ENCODE results near the gene DGKB.

DGKB gene

DNA sequence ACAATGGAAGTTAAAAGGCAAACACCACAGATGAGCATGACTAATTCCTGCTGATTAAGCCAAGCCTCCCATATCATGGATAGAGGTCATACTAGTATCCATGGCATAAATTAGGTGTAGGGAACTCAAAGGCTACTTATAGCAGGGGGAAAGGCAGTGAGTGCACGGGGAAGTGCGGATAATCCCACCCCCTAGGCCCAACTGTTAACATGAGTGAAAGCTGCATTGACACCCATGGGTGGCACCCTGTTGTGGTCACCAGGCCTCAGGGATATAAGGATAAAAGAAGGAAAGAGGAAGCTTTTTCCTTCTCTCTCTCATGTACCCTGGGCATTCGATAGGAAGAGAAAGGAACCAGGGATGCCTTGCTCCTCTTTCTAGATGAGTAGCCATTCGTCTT, 161.9 kb downstream of the DGKB start:
- Mint-ChIP-seq H3K9me3 (peaks cover 26% of the 10 kb centered on the region), H3K4me1 (ENCODE audit: low read depth) (no peaks in the 10 kb centered on the region), H3K36me3 (ENCODE audit: low read depth) (no peaks in the 10 kb centered on the region), H3K27me3 (ENCODE audit: low read depth) (no peaks in the 10 kb centered on the region), H3K27ac (no peak overlapping the region), H3K4me3 (no peak overlapping the region)

DNA sequence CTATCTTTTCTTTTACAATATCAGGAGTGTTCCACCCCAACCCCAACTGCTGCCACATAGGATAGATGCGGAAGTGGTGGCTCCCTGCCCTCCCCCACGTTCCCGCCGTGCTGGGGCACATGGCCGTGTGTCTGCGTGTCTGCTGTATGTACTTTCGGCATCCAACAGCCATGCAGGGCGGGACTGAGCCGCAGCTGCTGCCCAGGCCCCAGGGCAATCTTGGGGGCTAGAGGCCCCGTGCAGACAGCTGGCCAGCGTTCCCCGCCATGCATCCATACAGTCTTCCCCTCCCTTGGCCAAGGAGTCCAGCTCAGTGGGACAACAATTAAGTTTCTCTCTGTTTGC, 162.7 kb downstream of the DGKB start:
- Mint-ChIP-seq H3K9me3 (peaks cover 26% of the 10 kb centered on the region), H3K27ac (no peak overlapping the region), H3K36me3 (ENCODE audit: low read depth) (no peaks in the 10 kb centered on the region), H3K4me1 (ENCODE audit: low read depth) (no peaks in the 10 kb centered on the region), H3K27me3 (ENCODE audit: low read depth) (no peaks in the 10 kb centered on the region), H3K4me3 (no peak overlapping the region)

DNA sequence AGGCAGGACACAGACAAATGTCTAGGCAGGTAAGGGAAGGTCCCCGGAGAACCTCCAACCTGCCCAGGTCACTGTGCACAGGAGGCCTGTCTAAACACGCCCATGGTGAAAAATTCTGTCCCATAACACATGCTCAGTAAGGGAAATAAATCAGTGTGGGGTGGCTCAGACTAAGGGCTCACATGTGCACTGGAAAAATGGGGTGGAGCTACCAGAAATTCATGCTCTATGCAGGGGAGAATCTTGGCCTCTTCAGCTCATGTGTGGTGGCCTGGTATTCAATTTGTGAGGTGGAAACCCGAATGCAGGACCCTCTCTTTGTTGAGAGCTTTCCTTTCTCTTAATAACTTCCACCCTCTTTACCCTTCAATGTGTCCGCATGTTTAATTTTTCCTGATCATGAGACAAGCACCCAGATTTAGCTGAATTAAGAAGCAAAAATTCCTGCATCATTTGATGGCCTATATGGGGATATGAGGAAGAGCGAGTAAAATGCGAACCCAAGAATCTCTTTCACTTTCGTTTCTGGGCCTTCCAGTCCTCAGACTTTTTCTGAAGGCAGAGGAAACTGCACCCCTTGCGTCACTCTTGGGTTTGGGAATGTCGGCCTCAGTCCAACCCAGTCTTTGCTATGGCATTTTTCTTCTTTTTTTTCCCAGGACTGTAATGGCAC, 163.2 kb downstream of the DGKB start:
- no peak overlapping the region for H3K27ac Mint-ChIP-seq
- H3K4me1 Mint-ChIP-seq (ENCODE audit: low read depth): no peaks in the 10 kb centered on the region
- H3K27me3 Mint-ChIP-seq (ENCODE audit: low read depth): no peaks in the 10 kb centered on the region
- H3K4me3 Mint-ChIP-seq: no peak overlapping the region
- peaks cover 26% of the 10 kb centered on the region for H3K9me3 Mint-ChIP-seq
- no peaks in the 10 kb centered on the region for H3K36me3 Mint-ChIP-seq (ENCODE audit: low read depth)

DNA sequence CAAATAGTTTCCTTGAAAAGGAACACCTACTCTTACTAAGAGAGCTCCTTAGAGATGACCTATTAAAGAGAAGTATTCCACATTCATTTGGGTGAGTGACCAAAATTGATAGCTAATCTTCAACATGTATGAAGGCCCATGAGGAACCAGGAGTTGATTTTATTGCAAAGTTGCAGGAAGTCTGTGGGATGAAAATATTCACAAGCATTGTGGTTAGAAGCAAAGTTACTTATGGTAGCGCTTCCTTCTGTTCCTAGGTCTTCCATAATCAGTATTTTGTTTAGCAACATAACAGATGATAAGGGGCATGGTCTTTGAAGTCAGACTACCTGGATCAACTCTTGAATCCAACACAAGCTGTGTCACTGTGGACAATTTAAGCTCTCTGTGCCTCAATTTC, 164.5 kb downstream of the DGKB start:
- no peaks in the 10 kb centered on the region for H3K4me1 Mint-ChIP-seq (ENCODE audit: low read depth)
- H3K4me3 Mint-ChIP-seq: no peak overlapping the region
- H3K9me3 Mint-ChIP-seq: peaks cover 17% of the 10 kb centered on the region
- no peaks in the 10 kb centered on the region for H3K27me3 Mint-ChIP-seq (ENCODE audit: low read depth)
- H3K36me3 Mint-ChIP-seq (ENCODE audit: low read depth): no peaks in the 10 kb centered on the region
- H3K27ac Mint-ChIP-seq: no peak overlapping the region

DNA sequence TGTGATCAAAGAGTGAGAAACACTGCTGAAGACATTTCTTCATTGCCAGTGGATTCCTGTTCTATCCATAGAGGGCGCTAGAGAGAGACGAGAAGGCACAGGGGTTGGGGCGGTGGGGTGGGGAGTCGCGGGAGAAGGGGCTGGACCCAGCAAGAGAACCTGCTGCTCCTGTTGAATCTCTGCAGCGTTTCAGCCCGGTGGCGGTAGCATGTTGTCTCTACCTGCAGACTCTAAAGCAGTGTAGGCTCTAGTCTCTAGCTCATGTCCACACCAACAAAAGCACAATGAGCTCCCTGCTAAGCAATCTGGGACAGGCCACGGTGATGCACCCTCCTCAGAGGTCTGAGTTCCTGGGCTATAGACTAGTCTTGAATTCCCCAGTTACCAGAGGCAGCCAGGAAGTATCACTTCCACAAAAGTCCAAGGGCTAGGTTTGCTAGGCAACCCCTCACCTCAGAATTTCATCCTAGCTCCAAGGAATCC, 167.7 kb downstream of the DGKB start:
- Mint-ChIP-seq H3K4me1 (ENCODE audit: low read depth) (no peaks in the 10 kb centered on the region), H3K27me3 (ENCODE audit: low read depth) (no peaks in the 10 kb centered on the region), H3K27ac (no peak overlapping the region), H3K36me3 (ENCODE audit: low read depth) (no peaks in the 10 kb centered on the region), H3K9me3 (peaks cover 9% of the 10 kb centered on the region), H3K4me3 (no peak overlapping the region)

DNA sequence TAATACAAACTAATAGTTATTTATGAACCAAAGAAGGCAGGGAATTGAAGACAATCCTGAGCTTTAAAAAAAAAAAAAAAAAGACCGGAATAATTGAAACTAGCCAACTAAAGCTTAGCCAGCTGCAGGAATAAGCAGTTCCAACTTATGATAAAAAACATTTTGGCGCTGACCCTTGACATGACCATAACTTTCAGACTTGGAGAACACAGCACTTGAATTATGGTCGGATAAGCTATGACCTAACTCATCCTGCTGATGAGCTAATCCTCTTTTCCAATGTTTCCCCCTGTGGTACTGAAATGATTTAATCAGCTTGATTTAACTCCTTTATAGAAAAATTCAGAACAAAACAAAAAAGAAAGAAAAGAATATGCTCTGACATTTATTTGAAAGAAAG, 181.8 kb downstream of the DGKB start:
- Mint-ChIP-seq H3K27ac (no peak overlapping the region), H3K27me3 (ENCODE audit: low read depth) (no peaks in the 10 kb centered on the region), H3K4me3 (no peak overlapping the region), H3K9me3 (no peaks in the 10 kb centered on the region), H3K36me3 (ENCODE audit: low read depth) (no peaks in the 10 kb centered on the region), H3K4me1 (ENCODE audit: low read depth) (no peaks in the 10 kb centered on the region)

DNA sequence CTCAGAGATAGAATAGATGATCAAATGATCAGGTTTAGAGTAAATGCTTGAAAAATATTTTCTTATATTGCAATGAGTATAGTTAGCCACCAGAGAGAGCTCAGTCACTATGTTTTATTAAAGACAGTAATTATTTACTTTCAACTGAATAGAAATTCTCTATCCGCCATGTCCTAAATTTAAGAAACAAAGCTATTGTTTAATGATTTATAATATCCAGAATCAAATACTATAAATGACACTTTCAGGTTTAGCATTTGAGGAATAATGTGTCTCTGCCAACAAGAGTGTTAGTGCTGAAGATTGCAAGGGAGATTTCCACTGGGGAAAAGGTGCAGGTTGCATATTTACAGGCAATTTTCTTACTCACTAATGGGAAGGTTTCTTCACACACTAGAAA, 184.7 kb downstream of the DGKB start:
- H3K4me3 Mint-ChIP-seq: no peak overlapping the region
- no peaks in the 10 kb centered on the region for H3K9me3 Mint-ChIP-seq

DNA sequence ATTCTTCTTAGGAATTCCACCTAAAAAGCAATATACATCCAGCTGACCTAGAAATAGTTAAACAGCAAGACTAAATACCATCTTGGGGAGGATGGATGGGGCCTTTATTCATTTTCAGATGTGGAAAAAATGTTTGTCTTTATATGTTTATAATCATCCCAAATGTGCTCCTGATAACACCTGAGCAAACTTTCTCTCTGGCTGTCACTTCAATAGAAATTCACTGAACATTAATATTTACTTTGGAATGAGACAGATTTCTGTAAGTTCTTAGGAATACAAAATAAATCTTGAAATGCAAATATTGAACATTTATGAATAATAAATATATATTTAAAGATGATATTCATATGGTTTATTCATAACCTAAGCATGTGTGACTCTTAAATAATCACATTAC, 185.4 kb downstream of the DGKB start:
- no peaks in the 10 kb centered on the region for H3K4me1 Mint-ChIP-seq (ENCODE audit: low read depth)
- H3K9me3 Mint-ChIP-seq: no peaks in the 10 kb centered on the region
- no peak overlapping the region for H3K4me3 Mint-ChIP-seq
- H3K27me3 Mint-ChIP-seq (ENCODE audit: low read depth): no peaks in the 10 kb centered on the region
- H3K36me3 Mint-ChIP-seq (ENCODE audit: low read depth): no peaks in the 10 kb centered on the region
- no peak overlapping the region for H3K27ac Mint-ChIP-seq

More for the DNA sequence above, 184.7 kb downstream of the DGKB start:
- Mint-ChIP-seq H3K4me1 (ENCODE audit: low read depth) (no peaks in the 10 kb centered on the region), H3K27me3 (ENCODE audit: low read depth) (no peaks in the 10 kb centered on the region), H3K36me3 (ENCODE audit: low read depth) (no peaks in the 10 kb centered on the region), H3K27ac (no peak overlapping the region)

DNA sequence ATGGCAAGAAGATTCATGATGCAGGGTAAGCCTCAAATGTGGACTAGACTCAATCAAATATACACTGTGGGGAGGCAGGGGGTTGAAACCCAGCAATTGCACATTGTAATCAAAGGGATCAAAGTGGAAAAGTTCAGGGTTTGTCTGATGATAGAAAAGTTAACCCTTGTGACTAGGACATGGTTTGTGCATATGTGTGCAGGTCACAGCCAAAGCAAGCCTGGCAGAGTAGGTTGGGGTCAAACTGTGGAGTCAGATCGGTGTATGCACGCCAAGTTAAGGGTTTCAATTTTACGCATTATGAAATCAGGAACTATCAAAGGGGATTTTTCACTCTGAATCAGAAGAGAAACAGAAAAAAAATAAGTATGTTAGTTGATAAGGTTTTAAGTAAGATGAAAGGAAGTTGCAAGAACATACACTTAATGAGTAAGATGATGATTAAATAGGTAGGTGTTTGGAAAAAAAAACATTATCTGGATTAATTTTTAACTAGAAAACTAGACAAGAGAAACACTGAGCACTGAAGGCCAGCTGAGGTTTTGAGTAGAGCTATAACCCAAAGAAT, 188.3 kb downstream of the DGKB start:
- H3K36me3 Mint-ChIP-seq (ENCODE audit: low read depth): no peaks in the 10 kb centered on the region
- H3K4me1 Mint-ChIP-seq (ENCODE audit: low read depth): no peaks in the 10 kb centered on the region

DNA sequence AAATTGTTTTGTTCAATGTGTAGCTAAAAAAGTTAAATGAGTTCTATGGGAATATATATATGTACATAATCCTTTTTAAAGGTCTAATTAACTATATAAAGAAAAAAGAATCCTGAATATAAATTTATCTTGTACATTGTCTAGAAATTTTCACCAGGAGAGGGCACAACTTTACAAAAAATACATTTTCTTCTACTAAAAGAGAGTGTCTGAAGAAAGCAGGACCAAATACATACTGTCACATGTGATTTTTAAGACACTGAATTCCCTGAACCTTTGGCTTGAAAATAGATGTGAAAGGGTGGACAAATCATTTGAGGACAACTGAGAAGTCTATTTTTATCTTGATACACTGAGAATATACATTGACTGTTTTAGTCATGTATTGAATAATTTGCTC, 204.3 kb downstream of the DGKB start:
- H3K9me3 Mint-ChIP-seq: no peaks in the 10 kb centered on the region
- H3K36me3 Mint-ChIP-seq (ENCODE audit: low read depth): no peaks in the 10 kb centered on the region
- H3K27me3 Mint-ChIP-seq (ENCODE audit: low read depth): no peaks in the 10 kb centered on the region
- no peaks in the 10 kb centered on the region for H3K4me1 Mint-ChIP-seq (ENCODE audit: low read depth)
- H3K4me3 Mint-ChIP-seq: no peak overlapping the region
- H3K27ac Mint-ChIP-seq: no peak overlapping the region

More for the DNA sequence above, 188.3 kb downstream of the DGKB start:
- no peaks in the 10 kb centered on the region for H3K9me3 Mint-ChIP-seq
- no peaks in the 10 kb centered on the region for H3K27me3 Mint-ChIP-seq (ENCODE audit: low read depth)
- H3K27ac Mint-ChIP-seq: peak overlapping the region; percentile 21
- H3K4me3 Mint-ChIP-seq: no peak overlapping the region

DNA sequence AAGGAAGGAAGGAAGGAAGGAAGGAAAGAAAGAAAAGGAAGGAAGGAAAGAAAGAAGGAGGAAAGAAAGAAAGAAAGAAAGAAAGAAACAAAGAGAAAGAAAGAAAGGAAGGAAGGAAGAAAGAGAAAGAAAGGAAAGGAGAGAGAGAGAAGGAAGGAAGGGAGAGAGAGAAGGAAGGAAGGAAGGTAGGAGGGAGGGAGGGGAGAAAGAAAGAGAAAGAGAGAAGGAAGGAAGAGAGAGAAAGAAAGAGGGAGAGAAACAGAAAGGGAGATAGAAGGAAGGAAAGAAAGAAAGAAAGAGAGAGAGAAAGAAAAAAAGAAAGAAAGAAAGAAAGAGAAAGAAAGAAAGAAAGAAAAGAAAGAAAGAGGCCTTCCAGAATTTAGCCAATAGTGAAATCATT, 204.9 kb downstream of the DGKB start:
- Mint-ChIP-seq H3K36me3 (ENCODE audit: low read depth) (no peaks in the 10 kb centered on the region), H3K4me1 (ENCODE audit: low read depth) (no peaks in the 10 kb centered on the region), H3K27me3 (ENCODE audit: low read depth) (no peaks in the 10 kb centered on the region), H3K27ac (no peak overlapping the region), H3K9me3 (no peaks in the 10 kb centered on the region), H3K4me3 (no peak overlapping the region)

DNA sequence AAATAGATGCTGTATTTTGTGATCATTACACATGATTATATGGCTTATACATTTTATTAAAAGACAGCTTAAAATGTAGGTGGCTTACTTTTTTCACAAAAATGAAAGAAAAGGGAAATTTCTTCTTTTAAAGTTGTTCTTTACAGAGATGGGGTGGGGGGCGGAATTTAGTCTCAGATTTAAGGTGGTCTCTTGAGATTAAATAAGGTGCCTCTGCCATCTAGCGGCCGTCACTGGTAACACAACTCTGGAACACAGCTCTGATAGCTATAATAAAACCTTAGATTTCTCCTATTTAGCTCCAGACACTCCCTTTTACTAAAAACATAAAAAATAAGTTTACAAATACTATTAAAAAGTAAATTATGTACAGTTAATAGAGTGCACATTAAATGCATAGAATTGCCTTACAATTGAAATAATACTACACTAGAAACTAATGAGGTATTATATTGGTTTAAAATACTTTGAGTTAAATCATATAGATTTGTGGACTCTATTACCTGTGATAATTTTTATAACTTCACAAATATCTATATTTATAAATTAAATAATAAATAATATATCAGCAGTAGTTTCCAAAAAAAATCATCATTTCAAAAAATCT, 210.9 kb downstream of the DGKB start:
- Mint-ChIP-seq H3K36me3 (ENCODE audit: low read depth) (no peaks in the 10 kb centered on the region), H3K27me3 (ENCODE audit: low read depth) (no peaks in the 10 kb centered on the region), H3K4me3 (no peak overlapping the region), H3K27ac (no peak overlapping the region), H3K4me1 (ENCODE audit: low read depth) (no peaks in the 10 kb centered on the region), H3K9me3 (no peaks in the 10 kb centered on the region)

DNA sequence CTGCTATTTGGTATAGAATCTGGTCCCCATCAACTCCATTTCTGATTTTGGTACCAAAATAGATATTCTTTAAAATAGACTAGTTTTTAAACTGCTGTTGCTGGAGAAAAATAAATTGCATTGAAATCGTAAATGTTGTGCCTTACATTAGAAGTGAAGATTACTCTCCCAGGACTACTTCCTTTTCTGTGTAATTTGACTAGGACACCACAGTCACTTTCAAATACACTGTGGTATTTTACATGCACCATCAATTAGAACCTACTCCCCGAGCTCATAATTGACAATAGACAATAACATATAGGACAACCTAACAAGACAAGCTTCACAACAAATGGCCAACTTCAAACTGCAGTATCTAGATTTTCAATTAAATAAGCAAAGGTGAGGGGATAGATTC, 211.5 kb downstream of the DGKB start:
- Mint-ChIP-seq H3K36me3 (ENCODE audit: low read depth) (no peaks in the 10 kb centered on the region), H3K9me3 (no peaks in the 10 kb centered on the region), H3K4me3 (no peak overlapping the region), H3K27ac (no peak overlapping the region), H3K4me1 (ENCODE audit: low read depth) (no peaks in the 10 kb centered on the region), H3K27me3 (ENCODE audit: low read depth) (no peaks in the 10 kb centered on the region)

DNA sequence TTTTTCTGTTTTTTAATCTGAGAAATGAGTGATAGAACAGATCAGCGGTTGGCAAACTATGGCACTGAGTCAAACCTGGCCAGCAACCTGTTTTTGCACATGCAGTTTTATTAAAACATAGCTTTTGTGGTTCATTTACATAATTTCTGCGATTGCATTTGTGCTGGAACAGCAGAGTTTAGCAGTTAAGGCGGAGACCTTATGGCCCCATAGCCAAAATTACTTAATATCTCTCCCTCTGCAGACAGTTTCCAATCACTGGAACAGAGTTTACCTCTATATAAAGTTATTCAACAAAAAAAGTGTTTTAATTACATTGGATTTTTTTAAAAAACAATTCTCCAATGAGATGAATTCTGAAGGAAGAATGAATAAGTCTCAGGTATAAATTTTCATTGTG, 212.1 kb downstream of the DGKB start:
- no peak overlapping the region for H3K27ac Mint-ChIP-seq

DNA sequence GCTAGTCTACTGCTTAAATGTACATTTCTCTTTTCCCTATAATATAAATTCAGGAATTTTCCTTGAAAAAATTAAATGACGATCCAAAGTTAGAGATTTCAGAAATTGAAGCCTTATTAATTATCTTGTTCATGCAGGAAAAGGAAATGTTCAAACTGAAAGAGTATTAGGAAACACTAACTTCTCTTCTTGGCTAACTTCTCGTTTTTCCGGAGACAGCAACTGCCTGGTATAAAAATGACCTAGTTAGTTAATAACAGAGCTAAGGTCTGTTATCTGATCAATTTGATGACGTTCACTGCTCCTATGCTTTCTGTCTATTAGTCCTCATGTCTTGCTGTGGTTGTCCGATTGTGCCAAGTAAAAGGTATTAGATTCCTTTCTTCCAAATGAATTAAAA, 212.5 kb downstream of the DGKB start:
- H3K9me3 Mint-ChIP-seq: no peaks in the 10 kb centered on the region
- no peaks in the 10 kb centered on the region for H3K4me1 Mint-ChIP-seq (ENCODE audit: low read depth)
- no peaks in the 10 kb centered on the region for H3K27me3 Mint-ChIP-seq (ENCODE audit: low read depth)

More for the DNA sequence above, 212.1 kb downstream of the DGKB start:
- H3K36me3 Mint-ChIP-seq (ENCODE audit: low read depth): no peaks in the 10 kb centered on the region
- H3K9me3 Mint-ChIP-seq: no peaks in the 10 kb centered on the region
- H3K4me1 Mint-ChIP-seq (ENCODE audit: low read depth): no peaks in the 10 kb centered on the region
- no peaks in the 10 kb centered on the region for H3K27me3 Mint-ChIP-seq (ENCODE audit: low read depth)
- no peak overlapping the region for H3K4me3 Mint-ChIP-seq

More for the DNA sequence above, 212.5 kb downstream of the DGKB start:
- H3K4me3 Mint-ChIP-seq: no peak overlapping the region
- no peak overlapping the region for H3K27ac Mint-ChIP-seq
- H3K36me3 Mint-ChIP-seq (ENCODE audit: low read depth): no peaks in the 10 kb centered on the region

Measured in T-helper 1 cell treated with Interleukin-12 subunit alpha and Interleukin-12 subunit beta and Interleukin-4 antibody, amounts not matched to agents 30 μg/mL and 1 μg/mL, for 36 hours (primary cell).